ENCODE results near the gene NTSR1. TPM values are rescaled to one million over a fixed set of nuclear protein-coding genes. Genes with fewer than 3 reads are reported as not detected.

NTSR1 gene
- total and polyA plus RNA-seq, 2 of the 13 experiments (the other 11 are each of a cell fraction or from before 2014, with no cell fraction given) = 0.09 to 0.12 TPM

GRCh38 chr20:62663145-62664018, 45.3 kb upstream of the NTSR1 start (continued):
- no peak for TF ChIP-seq LCORL (IDR thresholded peaks at IDR 0.05)
- TF ChIP-seq LCORL (CRISPR knock-in tag; IDR thresholded peaks at IDR 0.05) = peak; percentile 68; the same call in 1 of the 2 replicates
- TF ChIP-seq MAFG (CRISPR knock-in tag; IDR thresholded peaks at IDR 0.05) = 0 out of 2 replicates have a peak, but pooled peaks have one; percentile 26
- peak; percentile 25; the same call in 1 of the 2 replicates for TF ChIP-seq UBTF (CRISPR knock-in tag; IDR thresholded peaks at IDR 0.05)
- TF ChIP-seq U2AF1 (optimal IDR thresholded peaks at IDR 0.05; ENCODE audit: low read depth, low read length) = peak; percentile 63
- 0 out of 2 replicates have a peak, but pooled peaks have one; percentile 38 for TF ChIP-seq MXD4 (CRISPR knock-in tag; IDR thresholded peaks at IDR 0.05)
- no peak for TF ChIP-seq GRHL1 (CRISPR knock-in tag; conservative IDR thresholded peaks at IDR 0.05)
- peak; percentile 66; the same call in 1 of the 2 replicates for TF ChIP-seq ZNF292 (CRISPR knock-in tag; IDR thresholded peaks at IDR 0.05; ENCODE audit: borderline replicate concordance, low read depth)
- 0 out of 2 replicates have a peak, but pooled peaks have one; percentile 6 for TF ChIP-seq ZNF331 (CRISPR knock-in tag; IDR thresholded peaks at IDR 0.05)
- TF ChIP-seq ZGPAT (CRISPR knock-in tag; IDR thresholded peaks at IDR 0.05) = peak; percentile 16; the same call in 1 of the 2 replicates
- TF ChIP-seq ETV5 (CRISPR knock-in tag; IDR thresholded peaks at IDR 0.05; ENCODE audit: borderline replicate concordance) = peak; percentile 62; the same call in 1 of the 2 replicates
- TF ChIP-seq SOX5 (CRISPR knock-in tag; IDR thresholded peaks at IDR 0.05; ENCODE audit: borderline replicate concordance) = 0 out of 2 replicates have a peak, but pooled peaks have one; percentile 7
- peak; percentile 43; the same call in 1 of the 2 replicates for TF ChIP-seq ZNF564 (CRISPR knock-in tag; IDR thresholded peaks at IDR 0.05)
- peak; percentile 46; the same call in 1 of the 2 replicates for TF ChIP-seq NCOR1 (IDR thresholded peaks at IDR 0.05; ENCODE audit: borderline replicate concordance, low read length)
- no peak for TF ChIP-seq HDAC6 (IDR thresholded peaks at IDR 0.05; ENCODE audit: low read depth, low read length)
- TF ChIP-seq DRAP1 (CRISPR knock-in tag; IDR thresholded peaks at IDR 0.05) = 0 out of 2 replicates have a peak, but pooled peaks have one; percentile 27
- TF ChIP-seq ZNF770 (CRISPR knock-in tag; IDR thresholded peaks at IDR 0.05) = peak; percentile 62; the same call in 1 of the 2 replicates
- 0 out of 2 replicates have a peak, but pooled peaks have one; percentile 17 for TF ChIP-seq AHR (CRISPR knock-in tag; IDR thresholded peaks at IDR 0.05)
- TF ChIP-seq MLLT10 (CRISPR knock-in tag; IDR thresholded peaks at IDR 0.05) = no peak
- TF ChIP-seq ZSCAN25 (CRISPR knock-in tag; IDR thresholded peaks at IDR 0.05) = 0 out of 2 replicates have a peak, but pooled peaks have one; percentile 68
